Activated gamma-delta T cell treated with anti-CD3 and anti-CD28 coated beads, Interleukin-2, amount 50 U/mL, for 16 hours (primary cell): Measurements from ENCODE around the gene ITGAX.
"Not testable (repeated sequence)": the region's sequence is repeated elsewhere in the genome, so short reads cannot be mapped to it uniquely, and the experiment has no call there.

Source experiments
- DNase-seq: peaks from one replicate; pipeline ENCODE4 v3.0.0-alpha.2; 2020; ENCODE audit warnings: low read depth

The ITGAX gene

DNA sequence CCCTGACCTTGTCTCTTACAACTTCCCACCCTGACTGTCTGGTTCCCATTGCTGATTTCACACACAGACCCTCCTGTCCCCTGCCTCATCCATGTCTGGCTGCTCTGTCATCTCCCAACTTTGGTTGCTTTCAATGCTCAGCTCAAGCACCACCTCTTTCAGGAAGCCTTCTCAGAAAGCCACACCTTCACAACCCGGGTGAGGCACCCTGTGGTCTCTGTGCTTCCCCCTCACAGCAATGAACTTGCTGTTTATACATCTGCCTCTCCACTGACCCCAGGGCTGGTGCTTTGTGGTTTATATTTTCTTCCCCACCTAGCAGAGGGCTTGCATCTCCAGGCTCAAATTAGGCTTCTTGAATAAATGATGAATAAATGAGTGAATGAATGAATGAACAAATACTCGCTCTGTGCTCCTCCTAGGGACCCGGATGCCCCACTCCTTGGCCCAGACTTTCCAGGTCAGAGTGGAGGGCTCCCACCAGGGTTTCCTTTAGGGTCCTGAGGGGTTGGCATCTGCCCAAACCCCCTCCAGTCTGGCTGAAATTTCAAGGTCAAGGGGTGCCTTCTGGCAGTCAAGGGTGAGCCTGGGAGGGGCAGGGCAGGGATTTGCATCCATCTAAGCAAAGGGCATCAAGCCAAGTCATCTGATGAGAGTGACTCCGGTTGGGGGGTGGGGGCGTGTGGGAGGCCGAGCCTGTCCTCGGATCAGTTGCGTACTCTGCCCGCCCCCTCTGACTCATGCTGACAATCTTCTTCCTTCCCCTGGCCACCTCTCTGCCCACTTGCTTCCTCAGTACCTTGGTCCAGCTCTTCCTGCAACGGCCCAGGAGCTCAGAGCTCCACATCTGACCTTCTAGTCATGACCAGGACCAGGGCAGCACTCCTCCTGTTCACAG, at the start of gene ITGAX:
Gene ITGAX, plus strand, starts transcription at position 783 of the 898 bp plus-strand sequence. Its CDS starts 79 bp downstream, at position 862.
- peak; percentile 62 for DNase-seq

DNA sequence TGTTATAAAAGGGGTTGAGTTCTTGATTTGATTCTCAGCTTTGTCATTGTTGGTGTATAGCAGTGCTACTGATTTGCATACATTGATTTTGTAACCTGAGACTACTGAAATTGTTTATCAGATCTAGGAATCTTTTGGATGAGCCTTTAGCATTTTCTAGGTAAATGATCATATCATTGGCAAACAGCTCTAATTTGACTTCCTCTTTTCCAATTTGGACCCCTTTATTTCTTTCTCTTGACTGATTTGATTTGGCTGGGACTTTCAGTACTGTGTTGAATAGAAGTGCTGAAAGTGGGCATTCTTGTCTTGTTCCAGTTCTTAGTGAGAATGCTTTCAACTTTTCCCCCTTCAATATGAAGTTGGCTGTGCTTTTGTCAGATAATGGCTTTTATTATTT, 49.8 kb upstream of the ITGAX start:
- DNase-seq: no peak

DNA sequence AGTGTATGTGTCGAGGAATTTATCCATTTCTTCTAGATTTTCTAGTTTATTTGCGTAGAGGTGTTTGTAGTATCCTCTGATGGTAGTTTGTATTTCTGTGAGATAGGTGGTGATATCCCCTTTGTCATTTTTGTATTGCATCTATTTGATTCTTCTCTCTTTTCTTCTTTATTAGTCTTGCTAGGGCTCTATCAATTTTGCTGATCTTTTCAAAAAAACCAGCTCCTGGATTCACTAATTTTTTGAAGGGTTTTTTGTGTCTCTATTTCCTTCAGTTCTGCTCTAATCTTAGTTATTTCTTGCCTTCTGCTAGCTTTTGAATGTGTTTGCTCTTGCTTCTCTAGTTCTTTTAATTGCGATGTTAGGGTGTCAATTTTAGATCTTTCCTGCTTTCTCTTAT, 46.6 kb upstream of the ITGAX start:
- not testable (repeated sequence) for DNase-seq

DNA sequence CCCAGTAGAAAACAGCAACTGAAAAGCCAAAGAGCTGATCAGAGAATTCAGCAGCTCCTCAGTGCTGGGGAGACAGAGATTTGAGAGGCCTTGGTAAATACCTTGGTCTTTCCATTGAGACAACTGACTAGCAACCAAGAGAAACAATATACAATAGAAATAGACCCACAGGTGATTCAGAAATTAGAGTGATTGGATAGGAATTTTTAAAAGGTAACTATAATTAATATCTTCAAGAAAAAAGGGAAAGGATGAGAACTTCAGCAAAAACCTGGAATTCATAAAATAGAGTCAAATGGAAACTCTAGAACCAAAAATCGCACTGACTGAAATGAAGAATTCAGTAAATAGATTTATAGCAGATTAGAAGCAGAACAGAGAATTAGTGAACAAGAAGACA, 32.5 kb upstream of the ITGAX start:
- no peak for DNase-seq

DNA sequence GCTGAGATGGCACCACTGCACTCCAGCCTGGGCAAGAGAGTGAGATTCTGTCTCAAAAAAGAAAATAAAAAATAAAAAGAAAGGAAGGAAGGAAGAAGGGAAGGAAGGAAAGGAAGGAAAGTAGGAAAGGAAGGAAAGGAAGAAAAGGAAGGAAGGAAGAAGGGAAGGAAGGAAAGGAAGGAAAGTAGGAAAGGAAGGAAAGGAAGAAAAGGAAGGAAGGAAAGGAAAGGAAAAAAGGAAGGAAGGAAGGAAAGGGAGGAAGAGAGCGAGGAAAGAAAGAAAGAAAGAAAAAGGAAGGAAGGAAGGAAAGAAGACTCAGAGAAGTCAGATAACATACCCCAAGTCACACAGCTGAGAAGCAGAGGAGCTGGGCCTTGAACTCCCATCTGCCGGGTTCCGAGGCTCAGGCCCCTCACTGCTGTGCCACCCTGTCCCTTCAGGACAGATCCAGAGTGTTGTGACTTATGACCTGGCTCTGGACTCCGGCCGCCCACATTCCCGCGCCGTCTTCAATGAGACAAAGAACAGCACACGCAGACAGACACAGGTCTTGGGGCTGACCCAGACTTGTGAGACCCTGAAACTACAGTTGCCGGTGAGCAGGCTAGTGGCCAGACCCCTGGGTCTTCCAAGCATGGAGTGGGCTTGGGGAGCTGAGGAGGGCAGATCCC, 30.9 kb upstream of the ITGAX start:
- DNase-seq: no peak

DNA sequence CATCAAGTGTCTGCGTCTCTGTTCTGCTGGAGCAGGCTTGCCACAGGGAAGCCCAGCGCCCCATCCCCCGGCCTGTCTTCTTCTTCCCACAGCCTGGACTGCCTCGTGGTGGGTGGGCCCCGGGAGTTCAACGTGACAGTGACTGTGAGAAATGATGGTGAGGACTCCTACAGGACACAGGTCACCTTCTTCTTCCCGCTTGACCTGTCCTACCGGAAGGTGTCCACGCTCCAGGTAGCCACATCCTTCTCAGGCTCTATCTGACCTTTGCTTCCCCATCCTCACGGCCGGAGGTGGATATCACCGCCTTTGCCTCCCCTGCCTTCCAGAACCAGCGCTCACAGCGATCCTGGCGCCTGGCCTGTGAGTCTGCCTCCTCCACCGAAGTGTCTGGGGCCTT, 29.8 kb upstream of the ITGAX start:
- no peak for DNase-seq

DNA sequence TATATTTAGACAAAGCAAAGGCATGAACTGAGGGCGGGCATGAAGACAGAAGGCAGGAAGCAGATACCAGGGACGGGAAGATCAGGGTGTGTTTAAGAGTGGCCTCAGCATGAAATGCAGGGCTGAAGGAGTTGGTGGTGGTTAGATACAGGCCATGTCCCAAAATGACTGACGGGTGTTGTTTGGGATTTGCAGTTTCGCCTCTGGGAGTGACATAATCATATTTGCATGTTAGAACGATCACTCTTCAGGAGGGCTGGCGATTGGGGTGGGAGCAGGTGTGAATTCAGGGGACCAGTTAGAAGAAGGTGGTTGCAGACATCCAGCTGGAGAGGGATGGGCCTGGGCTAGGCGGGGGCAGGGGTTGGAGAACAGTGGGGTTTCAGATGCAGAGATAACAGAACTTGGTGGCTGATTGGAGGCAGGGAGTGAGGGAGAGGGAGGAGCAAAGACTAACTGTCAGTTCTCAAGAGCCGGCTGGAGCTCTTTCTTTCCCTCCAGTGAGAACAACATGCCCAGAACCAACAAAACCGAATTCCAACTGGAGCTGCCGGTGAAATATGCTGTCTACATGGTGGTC, 27.2 kb upstream of the ITGAX start:
- no peak for DNase-seq

DNA sequence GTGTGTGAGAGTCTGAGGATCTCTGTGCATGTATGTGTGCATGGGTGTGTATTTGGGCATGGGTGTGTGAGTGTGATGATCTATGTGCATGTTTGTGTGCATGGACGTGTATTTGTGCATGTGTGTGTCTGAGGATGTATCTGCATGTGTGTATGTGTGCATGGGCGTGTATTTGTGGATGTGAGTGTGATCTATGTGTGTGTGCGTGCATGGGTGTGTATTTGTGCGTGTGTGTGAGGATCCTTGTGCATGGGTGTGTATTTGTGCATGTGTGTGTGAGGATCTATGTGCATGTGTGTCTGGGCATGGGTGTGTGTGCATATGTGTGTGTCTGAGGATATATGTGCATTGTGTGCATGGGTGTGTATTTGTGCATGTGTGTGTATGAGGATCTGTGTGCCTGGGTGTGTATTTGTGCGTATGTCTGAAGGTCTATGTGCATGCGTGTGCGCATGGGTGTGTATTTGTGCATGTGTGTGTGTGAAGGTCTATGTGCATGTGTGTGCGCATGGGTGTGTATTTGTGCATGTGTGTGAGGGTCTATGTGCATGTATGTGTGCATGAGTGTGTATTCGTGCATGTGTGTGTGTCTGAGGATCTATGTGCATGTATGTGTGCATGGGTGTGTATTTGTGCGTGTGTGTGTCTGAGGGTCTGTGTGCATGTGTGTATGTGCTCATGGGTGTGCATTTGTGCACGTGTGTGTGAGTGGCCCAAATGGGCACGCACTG, 26.5 kb upstream of the ITGAX start:
- no peak for DNase-seq

DNA sequence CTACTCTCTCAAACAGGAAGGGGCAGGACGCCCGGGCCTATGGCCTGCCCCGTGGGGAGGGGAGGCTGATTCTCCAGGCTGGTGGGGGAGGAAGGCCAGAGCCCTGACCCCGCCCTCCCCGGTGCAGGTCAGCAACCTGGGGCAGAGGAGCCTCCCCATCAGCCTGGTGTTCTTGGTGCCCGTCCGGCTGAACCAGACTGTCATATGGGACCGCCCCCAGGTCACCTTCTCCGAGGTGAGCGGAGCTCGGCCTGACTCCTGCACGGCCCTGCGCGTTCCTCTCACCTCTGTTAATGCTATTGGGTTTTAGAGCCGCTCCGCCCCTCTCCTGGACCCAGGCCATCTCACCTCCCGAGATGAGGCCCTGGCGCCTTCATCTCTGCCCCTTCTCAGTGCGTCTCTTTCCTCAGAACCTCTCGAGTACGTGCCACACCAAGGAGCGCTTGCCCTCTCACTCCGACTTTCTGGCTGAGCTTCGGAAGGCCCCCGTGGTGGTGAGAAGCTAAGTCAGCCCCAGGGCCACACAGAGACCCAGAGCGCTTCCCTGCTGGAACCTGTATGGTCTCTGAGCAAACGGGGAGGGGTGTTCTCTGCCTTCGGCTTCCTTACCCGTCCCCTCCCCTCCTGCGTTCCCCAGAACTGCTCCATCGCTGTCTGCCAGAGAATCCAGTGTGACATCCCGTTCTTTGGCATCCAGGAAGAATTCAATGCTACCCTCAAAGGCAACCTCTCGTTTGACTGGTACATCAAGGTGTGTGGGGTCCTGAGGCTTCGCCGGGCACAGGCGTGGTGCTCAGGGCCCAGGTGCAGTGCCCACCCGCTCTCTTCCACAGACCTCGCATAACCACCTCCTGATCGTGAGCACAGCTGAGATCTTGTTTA, 25.1 kb upstream of the ITGAX start:
- no peak for DNase-seq

DNA sequence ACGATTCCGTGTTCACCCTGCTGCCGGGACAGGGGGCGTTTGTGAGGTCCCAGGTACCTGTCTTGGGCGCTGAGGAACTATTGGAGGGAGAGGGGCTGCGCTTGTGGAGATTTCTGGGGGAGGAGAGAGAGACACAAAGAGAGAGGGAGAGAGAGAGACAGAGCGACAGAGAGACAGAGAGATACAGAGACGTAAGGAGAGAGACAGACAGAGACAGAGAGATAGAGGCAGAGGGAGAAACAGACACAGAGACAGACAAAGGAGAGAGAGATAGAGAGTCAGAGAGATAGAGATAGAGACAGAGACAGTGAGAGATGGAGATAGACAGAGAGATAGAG, 24.5 kb upstream of the ITGAX start:
- DNase-seq: no peak

DNA sequence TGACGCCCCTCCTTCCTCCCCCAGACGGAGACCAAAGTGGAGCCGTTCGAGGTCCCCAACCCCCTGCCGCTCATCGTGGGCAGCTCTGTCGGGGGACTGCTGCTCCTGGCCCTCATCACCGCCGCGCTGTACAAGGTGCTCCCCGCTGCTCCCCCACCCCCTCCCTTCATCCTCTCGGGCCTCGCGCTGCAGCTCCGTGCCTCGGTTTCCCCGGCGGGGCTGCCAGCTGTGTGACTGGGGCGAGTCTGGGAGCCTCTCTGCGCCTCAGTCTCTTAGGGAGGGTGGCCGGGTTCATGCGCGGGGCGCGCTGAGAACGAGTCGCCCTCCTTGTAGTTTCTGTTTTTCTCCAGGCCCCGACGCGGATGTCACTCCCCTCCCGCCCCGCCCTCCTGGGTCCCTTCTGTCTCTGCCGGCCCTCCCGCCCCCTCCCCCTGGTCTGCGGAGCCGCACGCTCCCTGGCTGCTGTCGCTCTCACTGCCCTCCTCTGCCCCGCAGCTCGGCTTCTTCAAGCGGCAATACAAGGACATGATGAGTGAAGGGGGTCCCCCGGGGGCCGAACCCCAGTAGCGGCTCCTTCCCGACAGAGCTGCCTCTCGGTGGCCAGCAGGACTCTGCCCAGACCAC, 23.7 kb upstream of the ITGAX start:
- DNase-seq: peak; percentile 30

DNA sequence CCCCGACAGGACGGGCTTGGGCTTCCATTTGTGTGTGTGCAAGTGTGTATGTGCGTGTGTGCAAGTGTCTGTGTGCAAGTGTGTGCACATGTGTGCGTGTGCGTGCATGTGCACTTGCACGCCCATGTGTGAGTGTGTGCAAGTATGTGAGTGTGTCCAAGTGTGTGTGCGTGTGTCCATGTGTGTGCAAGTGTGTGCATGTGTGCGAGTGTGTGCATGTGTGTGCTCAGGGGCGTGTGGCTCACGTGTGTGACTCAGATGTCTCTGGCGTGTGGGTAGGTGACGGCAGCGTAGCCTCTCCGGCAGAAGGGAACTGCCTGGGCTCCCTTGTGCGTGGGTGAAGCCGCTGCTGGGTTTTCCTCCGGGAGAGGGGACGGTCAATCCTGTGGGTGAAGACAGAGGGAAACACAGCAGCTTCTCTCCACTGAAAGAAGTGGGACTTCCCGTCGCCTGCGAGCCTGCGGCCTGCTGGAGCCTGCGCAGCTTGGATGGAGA, 23.1 kb upstream of the ITGAX start:
- no peak for DNase-seq

DNA sequence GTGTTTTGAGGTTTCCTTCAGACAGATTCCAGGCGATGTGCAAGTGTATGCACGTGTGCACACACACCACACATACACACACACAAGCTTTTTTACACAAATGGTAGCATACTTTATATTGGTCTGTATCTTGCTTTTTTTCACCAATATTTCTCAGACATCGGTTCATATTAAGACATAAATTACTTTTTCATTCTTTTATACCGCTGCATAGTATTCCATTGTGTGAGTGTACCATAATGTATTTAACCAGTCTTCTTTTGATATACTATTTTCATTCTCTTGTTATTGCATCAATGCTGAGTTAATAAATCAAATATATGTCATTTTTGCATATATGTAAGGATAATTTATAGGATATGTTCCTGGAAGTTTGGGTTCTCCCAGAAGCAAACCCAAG, 22.4 kb upstream of the ITGAX start:
- DNase-seq: no peak

DNA sequence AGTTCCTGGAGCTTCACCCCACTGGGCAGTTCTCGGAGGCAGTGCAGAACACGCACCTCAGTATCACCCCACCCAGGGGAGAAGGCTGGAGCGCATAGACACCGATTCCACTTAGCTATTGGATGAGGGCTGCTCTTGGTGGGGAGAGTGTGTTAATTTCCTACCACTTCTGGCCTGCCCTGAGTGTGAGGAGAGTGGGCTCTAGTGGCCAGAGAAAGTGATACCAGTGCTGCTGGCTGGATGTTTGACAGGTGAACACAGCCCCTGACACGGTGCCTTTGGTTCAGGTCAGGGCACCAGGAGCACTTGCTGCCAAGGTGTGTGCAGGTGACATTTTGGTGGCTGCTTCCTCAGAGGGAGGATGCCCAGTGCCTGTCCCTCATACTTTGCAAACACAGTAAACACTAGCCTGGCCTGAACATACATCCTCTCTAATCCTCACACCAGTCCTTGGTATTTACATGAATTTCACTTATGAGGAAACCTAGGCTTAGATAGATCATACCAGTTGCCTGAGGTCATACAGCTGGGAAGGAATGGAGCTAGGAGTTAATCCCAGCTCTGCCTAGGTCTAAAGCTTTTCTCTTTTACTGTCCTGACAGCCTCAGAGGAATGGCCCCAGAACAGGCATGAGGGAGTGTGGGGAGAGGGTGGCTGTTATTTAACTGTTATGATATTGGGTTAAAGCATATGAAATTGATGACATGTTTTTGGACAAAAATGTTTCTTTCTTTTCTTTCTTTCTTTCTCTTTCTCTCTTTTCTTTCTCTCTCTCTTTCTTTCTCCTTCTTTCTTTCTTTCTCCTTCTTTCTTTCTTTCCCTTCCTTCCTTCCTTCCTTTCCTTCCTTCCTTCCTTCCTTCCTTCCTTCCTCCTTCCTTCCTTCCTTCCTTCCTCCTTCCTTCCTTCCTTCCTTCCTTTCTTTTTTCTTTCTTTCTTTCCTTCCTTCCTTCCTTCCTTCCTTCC, 21.0 kb upstream of the ITGAX start:
- DNase-seq: no peak

DNA sequence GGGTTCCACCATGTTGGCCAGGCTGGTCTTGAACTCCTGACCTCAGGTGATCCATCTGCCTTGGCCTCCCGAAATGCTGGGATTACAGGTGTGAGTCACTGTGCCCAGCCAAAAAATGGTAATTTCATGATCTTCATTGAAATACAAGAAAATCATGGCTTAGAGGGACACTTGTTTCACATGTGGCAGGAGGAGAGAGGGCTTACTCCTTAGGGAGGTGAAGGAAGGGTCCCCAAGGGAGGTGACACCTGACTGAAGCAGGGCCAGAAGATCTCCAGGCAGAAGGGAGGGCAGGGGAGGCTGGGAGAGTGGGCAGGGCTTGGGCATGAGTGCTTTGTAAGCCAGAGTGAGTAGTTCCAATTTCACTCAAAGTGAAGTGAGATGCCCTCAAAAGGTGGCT, 20.0 kb upstream of the ITGAX start:
- no peak for DNase-seq

DNA sequence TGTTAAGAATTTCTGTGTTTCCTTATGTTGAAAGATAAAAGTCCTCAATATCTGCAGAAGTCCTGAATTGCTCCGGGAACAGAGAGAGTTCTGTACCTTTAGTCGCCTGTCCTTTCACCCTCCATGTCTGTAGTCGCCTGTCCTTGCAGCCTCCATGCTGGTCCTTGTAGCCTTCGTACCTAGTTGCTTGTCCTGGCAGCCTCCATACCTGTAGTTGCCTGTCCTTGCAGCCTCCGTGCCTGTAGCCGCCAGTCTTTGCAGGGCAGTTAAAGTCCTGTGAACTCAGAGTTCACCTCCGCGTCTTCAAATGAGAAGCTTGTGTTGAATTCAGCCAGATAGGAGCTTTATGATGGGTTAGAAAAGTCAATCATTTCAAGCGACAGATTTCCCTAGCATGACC, 19.5 kb upstream of the ITGAX start:
- DNase-seq: no peak

DNA sequence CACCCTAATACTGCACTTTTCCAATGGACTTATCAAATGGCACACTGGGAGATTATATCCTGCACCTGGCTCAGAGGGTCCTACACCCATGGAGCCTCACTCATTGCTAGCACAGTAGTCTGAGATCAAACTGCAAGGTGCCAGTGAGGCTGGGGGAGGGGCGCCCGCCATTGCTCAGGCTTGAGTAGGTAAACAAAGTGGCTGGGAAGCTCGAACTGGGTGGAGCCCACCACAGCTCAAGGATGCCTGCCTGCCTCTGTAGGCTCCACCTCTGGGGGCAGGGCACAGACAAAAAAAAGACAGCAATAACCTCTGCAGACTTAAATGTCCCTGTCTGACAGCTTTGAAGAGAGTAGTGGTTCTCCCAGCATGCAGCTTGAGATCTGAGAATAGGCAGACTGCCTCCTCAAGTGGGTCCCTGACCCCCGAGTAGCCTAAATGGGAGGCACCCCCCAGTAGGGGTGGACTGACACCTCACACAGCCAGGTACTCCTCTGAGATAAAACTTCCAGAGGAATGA, 16.8 kb upstream of the ITGAX start:
- DNase-seq: not testable (repeated sequence)

DNA sequence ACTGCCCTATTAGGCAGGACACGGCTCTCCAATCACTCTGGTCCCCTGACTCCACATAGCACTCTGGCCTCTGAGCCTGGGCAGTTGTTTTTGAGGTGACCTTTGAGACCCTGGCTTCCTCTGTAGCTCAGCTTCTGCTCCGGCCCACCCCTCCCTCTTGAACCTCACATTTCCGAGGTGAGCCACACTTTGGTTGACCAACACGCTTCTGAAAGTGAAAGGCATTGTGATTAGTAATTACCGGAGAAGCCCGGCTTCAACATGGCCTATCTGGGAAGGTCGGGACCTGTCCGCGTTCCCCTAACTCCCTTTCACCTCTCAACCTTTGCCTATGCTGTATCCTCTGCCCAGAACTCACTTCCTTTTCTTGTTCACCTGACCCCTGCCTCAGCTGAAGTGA, 10.3 kb upstream of the ITGAX start:
- no peak for DNase-seq

DNA sequence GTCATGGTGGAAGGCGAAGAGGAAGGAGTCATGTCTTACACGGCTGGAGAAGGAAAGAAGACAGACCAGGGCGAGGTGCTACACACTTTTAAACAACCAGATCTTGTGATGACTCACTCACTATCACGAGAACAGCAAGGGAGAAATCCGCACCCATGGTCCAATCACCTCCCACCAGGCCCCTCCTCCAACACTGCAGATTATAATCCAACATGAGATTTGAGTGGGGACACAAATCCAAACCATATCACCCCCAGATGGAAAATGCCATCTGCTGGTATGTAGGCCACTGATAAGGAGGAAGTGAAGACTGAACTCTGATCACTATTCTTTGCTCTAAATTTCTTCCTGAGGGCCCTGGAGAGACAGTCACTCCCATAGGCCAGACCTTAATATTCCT, 7.5 kb upstream of the ITGAX start:
- no peak for DNase-seq

DNA sequence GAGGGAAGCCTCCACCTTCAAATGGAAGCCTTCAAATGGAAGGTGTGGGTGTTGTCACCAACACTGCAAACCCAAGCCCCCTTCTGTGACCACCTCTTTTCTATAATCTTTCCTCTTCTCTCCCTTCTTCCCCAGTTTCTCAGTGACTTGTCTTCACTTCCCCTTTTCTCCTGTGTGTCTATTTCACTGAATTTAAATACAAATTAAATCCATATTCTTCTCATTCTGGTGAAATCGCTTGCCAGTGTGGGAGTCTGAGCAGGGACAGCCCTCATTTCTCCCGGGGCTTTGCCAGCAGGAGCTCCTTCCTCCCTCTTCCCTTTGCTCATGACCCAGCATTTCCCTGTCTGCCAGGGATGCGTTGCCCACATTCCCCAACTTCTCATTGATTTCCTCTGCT, 6.4 kb upstream of the ITGAX start:
- DNase-seq: no peak
